Heart right ventricle (tissue), 16 donors: Measurements from ENCODE around the gene FAM32A. TPM values are rescaled to one million over a fixed set of nuclear protein-coding genes. Genes with fewer than 3 reads are reported as not detected.
A peak's percentile ranks its signal among the peaks of the same experiment; 100 is the strongest.

Experiments used
- ATAC-seq, 8 donors: fragments of 200-7000 bp; cut with Tn5 transposase; one replicate each; pipeline ENCODE4 v1.9.1; 2020; ENCODE audit warnings: mild to moderate bottlenecking in 8 of 8, moderate library complexity in 8 of 8, moderate number of reproducible peaks in 1 of 8
- DNase-seq, 2 donors: peaks; one replicate each; pipeline ENCODE4 v3.0.0-alpha.2; 2020
- H3K27ac ChIP-seq, 10 donors: fragments of 200-600 bp; sonication (generic) in 2 of 10; one replicate each; pipeline versions ENCODE4 v1.5.0 to v1.8.0; 2020 to 2022; ENCODE audit warnings: mild to moderate bottlenecking in 3 of 10
- H3K27me3 ChIP-seq, 7 donors: fragments of 200-600 bp; one replicate each; pipeline ENCODE4 v1.8.0; 2021 to 2022; ENCODE audit warnings: mild to moderate bottlenecking in 2 of 7
- H3K36me3 ChIP-seq, 9 donors: fragments of 200-600 bp; sonication (generic) in 1 of 9; one replicate each; pipeline versions ENCODE4 v1.5.0 to v1.8.0; 2020 to 2022; ENCODE audit warnings: mild to moderate bottlenecking in 2 of 9
- H3K4me1 ChIP-seq, 9 donors: fragments of 200-600 bp; sonication (generic) in 1 of 9; one replicate each; pipeline versions ENCODE4 v1.5.0 to v1.8.0; 2020 to 2022; ENCODE audit warnings: mild to moderate bottlenecking in 4 of 9
- H3K4me3 ChIP-seq, 10 donors: fragments of 200-600 bp; sonication (generic) in 2 of 10; one replicate each; pipeline versions ENCODE4 v1.5.0 to v1.8.0; 2020 to 2022; ENCODE audit warnings: mild to moderate bottlenecking in 7 of 10, moderate library complexity in 2 of 10
- H3K9me3 ChIP-seq, 11 donors: fragments of 200-600 bp in 10 of 11; sonication (generic) in 2 of 11; one replicate each; pipeline versions ENCODE4 v1.5.0 to v1.8.0; 2013 to 2022; ENCODE audit warnings: mild to moderate bottlenecking in 2 of 11, control low read depth in 1 of 11, moderate library complexity in 1 of 11
- WGBS, 2 donors: extraction: QIAGEN DNeasy Blood & Tissue Kit; methylation state at CpG; one replicate each; pipeline ENCODE4 v1.1.7; 2013; ENCODE audit warnings: inconsistent platforms in 1 of 2; 5-methylcytosine and 5-hydroxymethylcytosine counted together
- intact Hi-C, 10 donors: fragments of 100-400 bp; cut with DNase I; formaldehyde crosslinking; loops; one replicate each; pipeline versions ENCODE4 v1.11.1 to v1.14.2; 2022
- long read RNA-seq, 3 donors: library from polyadenylated mRNA; unstranded; transcript quantifications; one replicate each; pipeline ENCODE4 v2.0.0, GENCODE V29; 2020 to 2021
- polyA plus RNA-seq, 2 donors: library from polyadenylated mRNA; stranded (reverse); fragments of 200-250 nt; gene quantifications; one replicate each; pipeline ENCODE4 v1.2.3, GENCODE V29; 2013
- total RNA-seq, 10 donors: library from RNA; stranded (reverse); fragmentation: NEBNext Ultra II Directional in 3 of 10; extraction: Animal tissue kit (Norgen Biotek cat#: 25700) in 3 of 10; gene quantifications; one replicate each; pipeline versions ENCODE4 v1.2.1 to v1.2.4, GENCODE V29; 2021 to 2023
- TF ChIP-seq, protein P1 (sequence below), 9 donors: fragments of 200-600 bp; sonication (generic) in 2 of 9; IDR thresholded peaks; one replicate each; pipeline versions ENCODE4 v1.5.0 to v1.8.0; 2021 to 2022; ENCODE audit warnings: antibody characterized with exemption in 9 of 9, mild to moderate bottlenecking in 5 of 9, moderate library complexity in 1 of 9
- donor health status: Arrhythmogenic right ventricular cardiomyopathy.
- donor health status: ischemic (EF 13 %, LVEDD 7.1; RV severe dilation, severe dysfunction).
- donor health status: healthy with polysubstance abuse.
- donor health status: DM: no; HTN: yes; CAD: no.
- donor health status: DM: no; HTN: no; CAD: no.
- donor health status: ischemic (EF 25% LVEDD 6.9; RV normal size, moderate dysfunction).
- donor health status: ischemic (EF 25% LVEDD 5.7; RV mildly dilated, moderate dysfunction).
- donor health status: healthy.
- donor health status: DM: yes; HTN: yes; CAD: no.
- donor health status: Ischemic cardiomyopathy.
- donor health status: ischemic (EF 35%, LVEDD 5.7; RV mildly dilated, moderate dysfunction).
- donor health status: nonischemic (EF 11% LVEDD 7.7; RV severe dilation, severe dysfunction).
- donor health status: DM: yes; HTN: yes; CAD: no.
- donor health status: PGD.
- donor health status: ischemic (EF 29% LVEDD 5.4; RV normal size, mild dysfunction).
- donor health status: nonischemic (EF 23%, LVEDD 6.1; RV moderate dilation, normal function).

Gene FAM32A
- total RNA-seq (10 to 100 TPM; 27.0 to 44.5 (median 32.5) TPM), polyA plus RNA-seq (10 to 100 TPM; 36.0 to 75.0 TPM)
- long read RNA-seq, donor 1, transcript FAM32A-201 (4 exons, 1,455 nt): major isoform, 29 of 52 reads
- long read RNA-seq, donor 1, transcript FAM32A-205 (3 exons, 1,168 nt): minor isoform, 16 of 52 reads
- long read RNA-seq, donor 1, partial matches to known transcripts: 3 of 52 reads
- long read RNA-seq, donor 1, other reads (novel, unspliced or antisense): 2 of 52 reads
- long read RNA-seq, donor 2, transcript FAM32A-201 (4 exons, 1,455 nt): major isoform, 37 of 54 reads
- long read RNA-seq, donor 2, transcript FAM32A-205 (3 exons, 1,168 nt): minor isoform, 13 of 54 reads
- long read RNA-seq, donor 2, partial matches to known transcripts: 3 of 54 reads
- long read RNA-seq, donor 2, other reads (novel, unspliced or antisense): 1 of 54 reads
- long read RNA-seq, donor 3, transcript FAM32A-201 (4 exons, 1,455 nt): major isoform, 84 of 111 reads
- long read RNA-seq, donor 3, transcript FAM32A-205 (3 exons, 1,168 nt): minor isoform, 21 of 111 reads
- long read RNA-seq, donor 3, partial matches to known transcripts: 2 of 111 reads
- long read RNA-seq, donor 3, other reads (novel, unspliced or antisense): 2 of 111 reads

DNA sequence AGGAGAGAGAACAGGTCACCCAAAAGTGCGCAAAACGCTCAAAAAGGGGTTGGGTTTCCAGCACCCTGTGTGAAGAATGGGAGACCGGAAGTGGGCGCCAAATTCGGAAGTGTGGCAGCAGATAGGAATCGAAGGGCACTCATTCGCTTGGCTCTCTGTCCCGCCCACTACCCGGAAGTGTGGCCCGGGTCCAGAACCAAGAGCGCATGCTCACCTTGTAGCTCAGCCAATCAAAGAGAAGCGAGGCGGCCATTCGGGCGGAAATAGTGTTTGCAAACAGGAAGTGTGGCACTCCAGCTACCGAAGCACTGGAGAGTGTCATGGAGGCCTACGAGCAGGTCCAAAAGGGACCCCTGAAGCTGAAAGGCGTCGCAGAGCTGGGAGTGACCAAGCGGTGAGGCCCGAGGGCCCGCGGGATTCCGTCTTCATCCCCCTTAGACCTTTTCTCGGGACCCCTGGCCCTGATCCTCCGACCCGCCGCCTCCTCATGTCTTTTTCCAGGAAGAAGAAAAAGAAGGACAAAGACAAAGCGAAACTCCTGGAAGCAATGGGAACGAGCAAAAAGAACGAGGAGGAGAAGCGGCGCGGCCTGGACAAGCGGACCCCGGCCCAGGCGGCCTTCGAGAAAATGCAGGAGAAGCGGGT is at the start of gene FAM32A:
TSS of gene FAM32A (plus strand) at position 288 of the 645 bp plus-strand sequence. CDS start at position 321, 33 bp downstream.
- 0 to 1% methylated on average over 39 of the region's 39 CpGs for WGBS, 2 donors
- ATAC-seq (peak; percentile 96 to 99 (median 98)), DNase-seq (peak; percentile 99)
- intact Hi-C loops: loop anchor here in 7 of 10 donors (2.0 to 10.0 kb wide), 5 partner anchors 70 to 560 kb away; partner anchors contain the start of gene RAB8A (in 4 of the 7)
- Histone ChIP-seq H3K36me3 (peaks cover 0 to 39% (median 7%) of the 10 kb centered on the region in 9 donors), H3K27me3 (peaks cover 0 to 20% (median 0%) of the 10 kb centered on the region in 7 donors), H3K4me3 (peak within 1 kb of the TSS; percentile 74 to 96 (median 90)), H3K4me1 (peaks cover 0 to 40% (median 21%) of the 10 kb centered on the region in 9 donors), H3K9me3 (no peaks in the 10 kb centered on the region), H3K27ac (peak within 1 kb of the TSS; percentile 21 to 93 (median 87))
- TF ChIP-seq, protein P1, sequence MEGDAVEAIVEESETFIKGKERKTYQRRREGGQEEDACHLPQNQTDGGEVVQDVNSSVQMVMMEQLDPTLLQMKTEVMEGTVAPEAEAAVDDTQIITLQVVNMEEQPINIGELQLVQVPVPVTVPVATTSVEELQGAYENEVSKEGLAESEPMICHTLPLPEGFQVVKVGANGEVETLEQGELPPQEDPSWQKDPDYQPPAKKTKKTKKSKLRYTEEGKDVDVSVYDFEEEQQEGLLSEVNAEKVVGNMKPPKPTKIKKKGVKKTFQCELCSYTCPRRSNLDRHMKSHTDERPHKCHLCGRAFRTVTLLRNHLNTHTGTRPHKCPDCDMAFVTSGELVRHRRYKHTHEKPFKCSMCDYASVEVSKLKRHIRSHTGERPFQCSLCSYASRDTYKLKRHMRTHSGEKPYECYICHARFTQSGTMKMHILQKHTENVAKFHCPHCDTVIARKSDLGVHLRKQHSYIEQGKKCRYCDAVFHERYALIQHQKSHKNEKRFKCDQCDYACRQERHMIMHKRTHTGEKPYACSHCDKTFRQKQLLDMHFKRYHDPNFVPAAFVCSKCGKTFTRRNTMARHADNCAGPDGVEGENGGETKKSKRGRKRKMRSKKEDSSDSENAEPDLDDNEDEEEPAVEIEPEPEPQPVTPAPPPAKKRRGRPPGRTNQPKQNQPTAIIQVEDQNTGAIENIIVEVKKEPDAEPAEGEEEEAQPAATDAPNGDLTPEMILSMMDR (IDR thresholded peaks at IDR 0.05): peak in 7 of 9 donors; percentile 10 to 50 (median 34)

DNA sequence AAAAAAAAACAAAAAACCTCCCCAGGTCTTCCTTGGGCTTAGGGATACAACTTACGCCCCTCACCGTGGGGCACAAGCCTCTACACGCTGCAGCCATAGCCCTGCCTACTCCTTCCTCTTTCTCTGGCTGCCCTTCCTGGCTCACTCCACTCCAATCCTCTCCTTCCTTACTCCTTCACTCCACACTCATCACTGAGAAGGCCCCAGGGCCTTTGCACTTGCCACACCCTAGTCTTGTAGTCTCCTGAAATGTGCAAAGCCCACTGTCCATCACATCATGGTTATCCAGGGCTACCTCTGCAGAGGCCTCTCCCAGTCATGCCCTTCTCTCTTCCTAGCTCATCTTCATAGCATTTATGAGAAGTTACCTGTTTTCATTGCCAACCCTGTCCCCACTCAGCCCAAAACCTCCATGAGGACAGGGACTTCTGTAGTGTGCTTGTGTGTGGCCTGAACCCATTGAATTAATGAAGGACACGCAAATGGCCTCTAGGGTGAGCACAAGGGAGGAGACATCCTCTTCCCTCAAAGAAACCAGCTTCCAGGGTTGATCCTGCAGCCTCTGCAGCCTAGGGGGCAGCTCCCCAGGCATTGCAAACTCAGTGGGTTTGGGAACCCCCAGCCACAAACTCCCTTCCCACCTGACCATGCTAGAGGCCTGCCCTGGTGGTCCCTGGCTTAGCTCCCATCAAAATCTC is 49.6 kb upstream of the FAM32A start:
- TF ChIP-seq, protein P1 (IDR thresholded peaks at IDR 0.05): no peak
- DNase-seq (no peak), ATAC-seq (peak in 1 of 8 donors; percentile 8)
- WGBS, 2 donors: 87 to 90% methylated on average over 4 of the region's 4 CpGs
- H3K4me1 ChIP-seq: peaks cover 0 to 17% (median 0%) of the 10 kb centered on the region in 9 donors
- H3K4me3 ChIP-seq: no peak overlapping the region
- no peaks in the 10 kb centered on the region for H3K9me3 ChIP-seq
- H3K27me3 ChIP-seq: peaks cover 0 to 3% (median 0%) of the 10 kb centered on the region in 7 donors
- peaks cover 0 to 41% (median 19%) of the 10 kb centered on the region in 9 donors for H3K36me3 ChIP-seq
- intact Hi-C loops: no loop called here
- H3K27ac ChIP-seq: no peak overlapping the region

DNA sequence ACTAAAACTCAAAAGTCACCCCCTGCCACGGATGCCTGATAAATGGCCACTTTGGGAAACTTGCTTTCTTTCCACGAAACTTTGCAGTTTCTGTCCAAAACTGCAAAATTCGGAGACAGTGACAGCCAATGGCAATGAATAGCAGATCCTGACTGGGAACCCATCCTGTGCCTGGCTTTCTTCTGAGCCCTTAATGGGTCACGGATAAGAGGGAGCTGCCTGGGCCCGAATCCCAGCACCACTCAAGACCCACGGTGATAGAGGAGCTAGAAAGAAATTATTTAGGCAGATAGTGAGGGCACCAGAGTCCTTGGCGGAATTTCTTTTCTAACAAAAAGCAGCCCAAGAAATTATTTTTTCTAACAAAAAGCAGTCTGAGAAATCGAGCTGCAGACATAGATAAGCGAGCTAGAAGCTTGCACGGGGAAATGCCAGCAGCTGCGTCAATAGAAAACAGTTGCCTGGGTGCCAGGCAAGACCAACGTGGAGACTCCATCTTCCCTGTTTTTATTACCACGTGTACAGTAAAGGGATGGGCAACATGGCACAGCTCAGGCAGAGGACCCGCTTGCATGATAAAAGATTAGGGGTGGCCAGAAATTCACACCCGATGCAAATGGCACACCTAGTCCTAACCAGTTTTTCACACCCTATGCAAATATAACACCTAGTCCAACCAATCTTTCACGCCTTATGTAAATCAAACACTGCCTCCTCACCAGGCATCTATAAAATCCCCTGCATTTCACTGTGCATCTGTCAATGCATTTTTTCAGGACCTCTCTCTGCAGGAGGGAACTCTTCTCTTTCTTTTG is 48.8 kb upstream of the FAM32A start:
- peak in 4 of 8 donors; percentile 61 to 71 (median 64) for ATAC-seq
- 48 to 54% methylated on average over 16 of the region's 16 CpGs for WGBS, 2 donors

More for the DNA sequence above, 48.8 kb upstream of the FAM32A start:
- Histone ChIP-seq H3K27me3 (peaks cover 0 to 3% (median 0%) of the 10 kb centered on the region in 7 donors), H3K4me3 (no peak overlapping the region), H3K27ac (no peak overlapping the region), H3K4me1 (peaks cover 0 to 25% (median 0%) of the 10 kb centered on the region in 9 donors), H3K36me3 (peaks cover 0 to 33% (median 19%) of the 10 kb centered on the region in 9 donors), H3K9me3 (no peaks in the 10 kb centered on the region)
- intact Hi-C loops: no loop called here
- TF ChIP-seq, protein P1 (IDR thresholded peaks at IDR 0.05): no peak
- DNase-seq: no peak
